Natural killer cell (primary cell): ENCODE data around the gene TK1. TPM values are rescaled to one million over a fixed set of nuclear protein-coding genes. Genes with fewer than 3 reads are reported as not detected.

ENCODE experiments used
- ATAC-seq, 3 donors: fragments of 150-1000 bp in 2 of 3; fragments of 200-7000 bp in 1 of 3; cut with Tn5 transposase; 1 replicate in 1 of 3; 2 replicates in 2 of 3; pipeline ENCODE4 v1.10.0; 2021; ENCODE audit warnings: mild to moderate bottlenecking in 2 of 3, moderate library complexity in 2 of 3
- DNase-seq, 2 donors: peaks; one replicate each; pipeline versions ENCODE4 v3.0.0 to v3.0.0-alpha.2; 2013 to 2021; ENCODE audit warnings: mixed read lengths in 1 of 2
- H3K27ac ChIP-seq: one replicate; pipeline ENCODE4 v1.5.1; 2013; ENCODE audit warnings: mild to moderate bottlenecking, low read length
- H3K27me3 ChIP-seq: one replicate; pipeline ENCODE4 v1.6.1; 2013; ENCODE audit warnings: low read length; ENCODE audit not compliant: control insufficient read depth, insufficient read depth
- H3K36me3 ChIP-seq: one replicate; pipeline ENCODE4 v1.6.1; 2013; ENCODE audit warnings: low read length; ENCODE audit not compliant: control insufficient read depth, insufficient read depth
- H3K4me1 ChIP-seq: one replicate; pipeline ENCODE4 v1.6.1; 2013; ENCODE audit warnings: low read length; ENCODE audit not compliant: control insufficient read depth, insufficient read depth
- H3K4me3 ChIP-seq: one replicate; pipeline ENCODE4 v1.5.1; 2013; ENCODE audit warnings: low read length
- H3K9me3 ChIP-seq: one replicate; pipeline ENCODE4 v1.6.1; 2013; ENCODE audit warnings: low read length; ENCODE audit not compliant: control insufficient read depth, insufficient read depth
- H3K27ac Mint-ChIP-seq, 2 donors: one replicate each; pipeline ENCODE4 v1.8.0; 2022; ENCODE audit warnings: mild to moderate bottlenecking in 2 of 2, mixed read lengths in 2 of 2, moderate library complexity in 1 of 2
- H3K27me3 Mint-ChIP-seq, 2 donors: one replicate each; pipeline ENCODE4 v1.8.0; 2022; ENCODE audit warnings: low read depth in 2 of 2, mixed read lengths in 2 of 2
- H3K36me3 Mint-ChIP-seq: one replicate; pipeline ENCODE4 v1.8.0; 2022; ENCODE audit warnings: mixed read lengths
- H3K4me1 Mint-ChIP-seq, 2 donors: one replicate each; pipeline ENCODE4 v1.8.0; 2022; ENCODE audit warnings: mixed read lengths in 2 of 2
- H3K4me3 Mint-ChIP-seq: one replicate; pipeline ENCODE4 v1.8.0; 2022; ENCODE audit warnings: mild to moderate bottlenecking, moderate library complexity, mixed read lengths
- H3K9me3 Mint-ChIP-seq, 2 donors: one replicate each; pipeline ENCODE4 v1.8.0; 2022; ENCODE audit warnings: mixed read lengths in 2 of 2
- CTCF ChIP-seq: fragments of 200-600 bp; IDR thresholded peaks from one replicate; pipeline ENCODE4 v1.8.0; 2022; ENCODE audit warnings: antibody characterized with exemption
- WGBS: methylation state at CpG from one replicate; pipeline ENCODE4 v1.1.7; 2013; ENCODE audit warnings: missing lambda C conversion rate; ENCODE audit not compliant: insufficient coverage; 5-methylcytosine and 5-hydroxymethylcytosine counted together
- intact Hi-C: fragments of 100-400 bp; cut with micrococcal nuclease; formaldehyde crosslinking; loops from one replicate; pipeline ENCODE4 v1.14.2; 2022
- total RNA-seq, 4 donors: library from RNA; stranded (reverse); fragments of 120-200 nt in 1 of 4; gene quantifications; one replicate each; pipeline versions ENCODE4 v1.2.3 to v1.2.4, GENCODE V29; 2013 to 2022

The TK1 gene
- total RNA-seq, 3 donors from 2014 or later (not counting 1 experiment from before 2014, with no cell fraction given), result 2.1 to 5.1 (median 3.9) TPM

DNA sequence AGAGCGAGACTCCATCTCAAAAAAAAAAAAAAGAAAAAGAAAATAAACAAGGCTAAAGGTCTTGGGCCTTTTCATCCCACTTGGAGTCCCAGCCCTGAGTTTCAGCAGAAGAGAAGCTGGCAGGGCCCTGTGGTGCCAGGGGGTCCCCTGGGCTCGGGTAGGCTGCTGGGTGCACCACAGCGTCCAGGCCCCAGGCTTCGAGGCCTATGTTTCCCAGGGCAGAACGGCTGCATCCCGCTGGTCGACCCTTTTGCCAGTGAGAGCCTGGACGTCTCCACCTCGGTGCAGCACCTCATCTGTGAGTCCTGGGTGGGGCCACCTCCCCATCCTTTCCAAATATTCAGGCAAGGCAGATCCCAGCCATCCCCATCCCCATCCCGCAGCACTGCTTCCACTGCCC lies 46.8 kb upstream of the TK1 start:
- Histone ChIP-seq H3K9me3 (no peaks in the 10 kb centered on the region), H3K4me1 (peaks cover 10% of the 10 kb centered on the region), H3K27me3 (peaks cover 23% of the 10 kb centered on the region), H3K36me3 (no peaks in the 10 kb centered on the region), H3K27ac (no peak overlapping the region), H3K4me3 (no peak overlapping the region)
- intact Hi-C loops, result no loop called here
- H3K9me3 Mint-ChIP-seq, result no peaks in the 10 kb centered on the region
- no peak overlapping the region for H3K4me3 Mint-ChIP-seq
- H3K27me3 Mint-ChIP-seq, result peaks cover 21 to 22% of the 10 kb centered on the region in 2 donors
- ATAC-seq, result no peak
- H3K27ac Mint-ChIP-seq, result no peak overlapping the region
- TF ChIP-seq CTCF, result no peak
- H3K36me3 Mint-ChIP-seq, result no peaks in the 10 kb centered on the region
- H3K4me1 Mint-ChIP-seq, result peaks cover 0 to 4% of the 10 kb centered on the region in 2 donors
- no peak for DNase-seq
- 92% methylated on average over 10 of the region's 10 CpGs for WGBS

DNA sequence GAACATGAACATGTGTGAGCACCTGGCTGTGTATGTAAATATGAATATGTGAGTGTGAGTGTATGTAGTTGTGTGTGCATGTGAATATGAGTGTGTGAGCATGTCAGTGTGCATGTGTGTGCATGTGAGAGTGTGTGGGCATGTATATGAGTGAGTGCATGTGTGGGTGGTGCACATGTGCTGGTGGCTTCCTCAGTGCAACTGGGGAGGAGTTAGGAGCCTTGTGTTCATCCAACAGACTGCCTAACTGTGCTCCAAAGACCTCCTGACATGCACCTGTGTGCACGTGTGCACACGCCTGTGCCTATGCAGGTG lies 46.0 kb upstream of the TK1 start:
- no peak for TF ChIP-seq CTCF
- Histone ChIP-seq H3K4me1 (peaks cover 10% of the 10 kb centered on the region), H3K4me3 (no peak overlapping the region), H3K36me3 (no peaks in the 10 kb centered on the region), H3K27ac (no peak overlapping the region), H3K9me3 (no peaks in the 10 kb centered on the region), H3K27me3 (peaks cover 23% of the 10 kb centered on the region)
- Mint-ChIP-seq H3K36me3 (no peaks in the 10 kb centered on the region), H3K4me3 (no peak overlapping the region), H3K27me3 (peaks cover 22% of the 10 kb centered on the region in 2 donors), H3K9me3 (no peaks in the 10 kb centered on the region), H3K27ac (no peak overlapping the region), H3K4me1 (peaks cover 0 to 4% of the 10 kb centered on the region in 2 donors)
- no peak for DNase-seq
- no peak for ATAC-seq
- intact Hi-C loops, result no loop called here
- WGBS, result 88% methylated on average over 2 of the region's 2 CpGs

DNA sequence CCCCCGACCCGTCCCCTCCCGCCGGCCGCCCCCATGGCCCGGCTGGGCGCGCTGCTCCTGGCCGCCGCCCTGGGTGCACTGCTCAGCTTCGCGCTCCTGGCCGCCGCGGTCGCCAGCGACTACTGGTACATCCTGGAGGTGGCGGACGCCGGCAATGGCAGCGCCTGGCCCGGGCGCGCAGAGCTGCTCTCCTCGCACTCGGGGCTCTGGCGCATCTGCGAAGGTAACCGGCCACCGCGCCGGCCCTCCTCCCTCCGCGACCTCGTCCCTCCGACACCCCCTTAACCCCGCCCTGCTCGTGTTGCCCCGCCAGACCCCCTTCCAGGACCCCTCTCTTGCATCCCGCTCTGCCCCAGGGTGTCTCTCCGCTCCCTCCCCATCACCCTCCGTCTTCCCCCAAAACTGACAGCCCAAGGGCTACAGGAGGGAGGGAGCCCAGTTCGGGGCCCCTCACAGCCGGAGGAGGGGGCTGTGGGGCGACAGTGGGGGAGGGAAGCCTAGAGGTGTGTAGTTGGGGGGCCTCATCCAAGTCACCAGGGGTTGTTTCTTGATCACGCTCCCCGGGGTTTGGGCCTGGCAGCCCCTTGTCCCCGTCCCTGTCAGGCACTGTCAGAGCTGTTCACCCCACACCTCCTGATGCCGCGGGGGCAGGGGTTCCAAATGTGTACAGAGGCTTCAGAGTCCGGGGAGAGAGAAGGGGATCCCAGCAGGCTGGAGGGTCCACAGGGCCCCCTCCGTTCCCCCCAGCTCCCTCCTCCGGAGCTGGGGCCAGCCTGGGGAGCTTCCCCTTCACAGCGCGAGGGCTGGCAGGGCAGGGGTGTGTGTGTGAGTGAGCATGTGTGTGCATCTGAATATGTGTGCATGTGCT lies 45.4 kb upstream of the TK1 start:
- ATAC-seq, result peak in 2 of 3 donors; percentile 46 to 87
- H3K27ac Mint-ChIP-seq, result no peak overlapping the region
- peaks cover 25 to 28% of the 10 kb centered on the region in 2 donors for H3K27me3 Mint-ChIP-seq
- peaks cover 23% of the 10 kb centered on the region for H3K27me3 ChIP-seq
- H3K4me1 Mint-ChIP-seq, result peaks cover 0 to 4% of the 10 kb centered on the region in 2 donors
- no peak for TF ChIP-seq CTCF
- H3K9me3 ChIP-seq, result no peaks in the 10 kb centered on the region
- no peaks in the 10 kb centered on the region for H3K36me3 ChIP-seq
- no peaks in the 10 kb centered on the region for H3K36me3 Mint-ChIP-seq
- H3K27ac ChIP-seq, result no peak overlapping the region
- H3K4me3 ChIP-seq, result no peak overlapping the region
- H3K4me3 Mint-ChIP-seq, result no peak overlapping the region
- peaks cover 10% of the 10 kb centered on the region for H3K4me1 ChIP-seq
- 7% methylated on average over 53 of the region's 55 CpGs for WGBS
- peak in 1 of 2 donors; percentile 54 for DNase-seq
- no peaks in the 10 kb centered on the region for H3K9me3 Mint-ChIP-seq
- intact Hi-C loops, result no loop called here
